SHP77 (cell line): ENCODE results near the gene PGA3.
"Not testable (repeated sequence)": the region's sequence is repeated elsewhere in the genome, so short reads cannot be mapped to it uniquely, and the experiment has no call there.

Experiments
- DNase-seq, 2 experiments: peaks; one replicate each; lab custom pipeline; 2025; lab: John Stamatoyannopoulos, UW

Gene PGA3

DNA sequence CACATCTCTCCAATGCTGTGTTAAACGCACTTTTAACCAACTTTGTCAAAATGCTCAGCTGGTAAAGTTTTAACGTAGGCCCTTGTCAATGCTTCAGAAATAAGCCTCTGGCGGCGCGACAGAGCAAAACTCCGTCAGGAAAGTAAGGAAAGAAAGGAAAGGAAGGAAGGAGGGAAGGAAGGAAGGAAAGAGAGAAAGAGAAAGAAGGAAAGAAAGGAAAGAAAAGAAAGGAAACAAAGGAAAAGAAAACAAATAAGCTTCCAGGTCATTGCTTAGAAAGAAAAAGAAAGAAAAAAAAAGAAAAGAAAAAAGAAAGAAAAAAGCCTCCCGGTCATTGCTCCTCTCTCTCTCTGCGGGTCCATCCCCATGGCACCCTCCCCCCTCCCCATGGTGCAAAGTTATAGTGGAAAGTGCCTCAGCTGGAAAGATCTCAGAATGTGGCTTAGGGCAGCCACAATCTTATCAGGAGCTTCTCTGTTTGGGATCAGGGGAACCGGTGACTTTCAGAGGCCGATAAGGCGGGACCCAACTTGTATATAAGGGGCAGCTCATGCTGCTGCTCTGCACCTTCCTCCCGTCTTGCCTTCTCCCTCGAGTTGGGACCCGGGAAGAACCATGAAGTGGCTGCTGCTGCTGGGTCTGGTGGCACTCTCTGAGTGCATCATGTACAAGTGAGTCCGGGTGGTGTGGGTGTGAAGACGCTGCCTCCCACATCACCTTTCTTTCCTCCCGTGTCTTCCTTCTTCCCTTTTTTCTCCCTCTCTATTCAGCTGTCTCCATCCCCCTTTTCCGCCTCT is at the start of gene PGA3:
Gene PGA3, plus strand, starts transcription at position 566 of the 797 bp plus-strand sequence. Its CDS starts 50 bp downstream, at position 616.
- DNase-seq = not testable (repeated sequence)

DNA sequence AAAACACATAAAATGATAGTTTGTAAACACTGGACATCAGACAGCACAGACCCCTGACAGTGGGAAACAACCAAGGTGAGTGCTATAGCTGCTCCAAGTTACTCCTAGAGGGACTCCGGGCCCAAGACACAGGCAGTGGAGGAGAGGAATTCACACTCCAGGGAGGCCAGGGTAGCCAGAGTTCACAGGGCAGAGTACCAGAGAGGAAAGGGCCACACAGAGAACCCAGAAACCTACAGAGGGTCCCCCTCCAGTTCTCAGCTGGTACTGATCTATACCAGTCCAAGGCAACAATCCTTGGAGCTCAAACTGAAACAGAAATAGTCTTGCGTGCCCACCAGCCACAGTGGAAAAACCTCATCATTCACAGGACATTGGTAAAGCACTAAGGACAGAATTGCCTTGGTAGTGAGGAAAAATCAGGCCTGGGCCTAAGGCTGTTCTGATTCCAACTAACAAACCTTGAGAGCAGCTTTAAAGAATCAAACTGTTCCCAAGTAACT is 49.7 kb upstream of the PGA3 start:
- no peak for DNase-seq

DNA sequence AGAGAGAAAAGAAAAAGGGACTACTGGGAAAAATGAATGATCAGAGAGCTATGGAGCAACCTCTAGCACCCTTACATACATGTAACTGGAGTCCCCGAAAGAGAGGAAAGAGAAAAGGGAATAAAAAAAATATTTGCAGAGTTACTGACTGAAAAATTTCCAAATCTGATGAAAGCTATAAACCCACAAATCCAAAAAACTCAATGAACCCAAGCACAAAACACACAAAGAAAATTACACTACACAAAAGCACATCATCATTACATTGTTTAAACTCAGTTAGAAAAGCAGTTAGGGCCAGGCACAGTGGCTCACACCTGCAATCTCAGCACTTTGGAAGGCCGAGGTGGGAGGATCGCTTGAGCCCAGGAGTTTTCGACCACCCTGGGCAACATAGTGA is 48.8 kb upstream of the PGA3 start:
- DNase-seq = no peak

DNA sequence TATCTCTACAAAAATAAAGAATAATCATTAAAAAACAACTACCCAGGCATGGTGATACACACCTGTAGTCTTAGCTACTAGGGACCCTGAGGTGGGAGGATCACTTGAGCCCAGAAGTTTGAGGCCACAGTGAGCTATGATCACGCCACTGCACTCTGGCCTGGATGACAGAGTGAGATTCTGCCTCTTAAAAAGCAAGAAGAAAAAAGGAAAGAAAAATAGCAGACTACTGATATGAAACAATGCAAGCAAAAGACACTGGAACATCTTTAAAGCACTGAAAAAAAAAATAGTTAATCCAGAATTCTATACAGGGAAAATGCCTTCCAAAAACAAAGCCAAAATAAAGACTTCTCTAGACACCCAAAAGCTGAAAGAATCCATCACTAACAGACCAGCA is 48.0 kb upstream of the PGA3 start:
- DNase-seq = no peak

DNA sequence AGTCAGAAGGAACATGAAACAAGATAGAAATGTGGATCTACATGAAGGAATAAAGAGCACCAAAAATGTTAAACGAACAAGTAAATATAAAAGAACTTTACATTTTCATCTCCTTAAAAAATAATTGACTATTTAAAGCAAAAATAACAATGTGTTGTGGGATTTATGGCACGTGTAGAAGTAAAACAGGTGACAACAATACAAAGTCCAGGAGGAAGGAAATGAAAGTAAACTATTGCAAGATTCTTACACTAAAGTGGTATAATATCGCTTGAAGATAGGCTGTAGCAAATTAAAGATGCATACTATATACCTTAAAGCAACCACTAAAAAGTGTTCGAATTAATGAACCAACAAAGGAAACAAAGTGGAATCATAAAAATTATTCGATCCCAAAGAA is 47.6 kb upstream of the PGA3 start:
- DNase-seq = no peak

DNA sequence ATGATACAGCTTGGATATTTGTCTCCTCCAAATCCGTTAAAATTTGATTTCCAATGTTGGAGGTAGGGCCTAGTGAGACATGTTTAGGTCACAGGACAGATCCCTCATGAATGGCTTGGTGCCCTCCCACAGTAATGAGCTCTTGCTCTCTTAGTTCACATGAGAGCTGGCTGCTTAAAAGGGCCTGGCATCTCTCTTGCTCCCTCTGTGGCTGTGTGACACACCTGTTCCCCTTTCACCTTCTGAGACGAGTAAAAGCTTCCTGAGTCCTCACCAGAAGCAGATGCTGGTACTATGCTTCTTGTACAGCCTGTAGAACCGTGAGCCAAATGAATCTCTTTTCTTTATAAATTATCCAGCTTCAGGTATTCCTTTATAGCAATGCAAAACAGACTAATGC is 45.6 kb upstream of the PGA3 start:
- no peak for DNase-seq

DNA sequence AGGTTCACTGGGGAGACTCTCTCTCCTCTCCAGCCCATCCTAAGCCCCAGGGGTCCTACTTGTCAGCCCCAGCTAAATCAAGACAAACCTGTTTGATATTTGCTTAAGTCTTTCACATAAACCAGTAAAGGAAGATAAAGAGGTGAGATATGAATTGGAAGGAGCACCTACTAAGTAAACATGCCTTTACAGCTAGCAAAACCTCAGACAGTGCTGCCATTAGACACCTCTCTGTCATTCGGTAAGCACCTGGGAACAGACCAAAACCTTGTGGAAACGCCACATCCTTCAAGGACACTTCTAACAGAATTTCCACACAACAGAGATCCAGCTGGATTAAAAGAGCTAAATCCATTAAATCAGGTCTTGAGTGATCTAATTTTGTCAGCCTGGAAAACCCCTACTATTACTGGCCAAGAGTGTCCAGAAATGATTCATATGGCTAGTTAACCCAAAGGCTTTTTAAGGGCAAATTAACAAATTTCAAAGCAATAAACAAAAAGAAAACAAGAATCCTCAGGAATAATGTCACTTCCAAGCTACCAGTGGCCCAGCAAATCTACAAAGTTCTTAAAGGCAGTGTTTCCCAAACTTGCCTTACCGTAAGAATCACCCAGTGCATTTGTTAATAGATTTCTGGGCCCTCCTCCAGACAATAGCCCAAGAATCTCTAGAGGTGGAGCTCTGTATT is 44.5 kb upstream of the PGA3 start:
- no peak for DNase-seq

DNA sequence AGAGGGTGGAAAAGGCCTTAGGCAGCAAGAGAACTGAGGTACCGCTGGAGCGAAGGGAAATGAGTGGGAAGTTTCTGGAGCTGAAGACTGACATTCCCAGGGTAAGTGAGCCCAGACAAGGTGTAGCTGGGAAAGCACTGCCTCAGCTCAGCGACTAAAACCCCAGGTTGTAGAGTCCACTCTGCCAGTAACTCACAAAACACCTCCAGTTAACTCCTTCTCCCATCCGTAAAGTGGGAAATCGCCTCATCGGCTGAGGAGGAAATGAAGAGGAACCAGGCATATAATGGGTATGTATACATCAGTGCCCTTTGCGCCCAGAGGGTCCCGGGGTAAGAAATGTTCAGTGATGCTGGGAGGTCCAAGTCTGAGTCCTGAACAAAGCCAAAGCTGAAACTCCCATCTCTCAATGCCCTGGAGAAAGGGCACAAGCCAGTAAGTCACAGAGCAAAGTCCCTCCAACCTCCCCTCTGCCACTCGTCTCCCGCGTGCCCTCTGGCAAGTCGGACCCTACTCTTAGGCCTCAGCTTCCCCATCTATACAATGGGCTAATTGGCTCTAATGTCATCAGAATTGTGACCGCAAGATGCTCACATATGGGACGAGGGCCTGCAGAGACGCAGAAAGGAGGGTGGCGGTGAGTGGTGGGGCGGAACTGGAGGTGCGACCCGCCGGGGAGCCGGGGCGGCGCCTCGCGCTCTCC is 42.7 kb upstream of the PGA3 start:
- DNase-seq = no peak

DNA sequence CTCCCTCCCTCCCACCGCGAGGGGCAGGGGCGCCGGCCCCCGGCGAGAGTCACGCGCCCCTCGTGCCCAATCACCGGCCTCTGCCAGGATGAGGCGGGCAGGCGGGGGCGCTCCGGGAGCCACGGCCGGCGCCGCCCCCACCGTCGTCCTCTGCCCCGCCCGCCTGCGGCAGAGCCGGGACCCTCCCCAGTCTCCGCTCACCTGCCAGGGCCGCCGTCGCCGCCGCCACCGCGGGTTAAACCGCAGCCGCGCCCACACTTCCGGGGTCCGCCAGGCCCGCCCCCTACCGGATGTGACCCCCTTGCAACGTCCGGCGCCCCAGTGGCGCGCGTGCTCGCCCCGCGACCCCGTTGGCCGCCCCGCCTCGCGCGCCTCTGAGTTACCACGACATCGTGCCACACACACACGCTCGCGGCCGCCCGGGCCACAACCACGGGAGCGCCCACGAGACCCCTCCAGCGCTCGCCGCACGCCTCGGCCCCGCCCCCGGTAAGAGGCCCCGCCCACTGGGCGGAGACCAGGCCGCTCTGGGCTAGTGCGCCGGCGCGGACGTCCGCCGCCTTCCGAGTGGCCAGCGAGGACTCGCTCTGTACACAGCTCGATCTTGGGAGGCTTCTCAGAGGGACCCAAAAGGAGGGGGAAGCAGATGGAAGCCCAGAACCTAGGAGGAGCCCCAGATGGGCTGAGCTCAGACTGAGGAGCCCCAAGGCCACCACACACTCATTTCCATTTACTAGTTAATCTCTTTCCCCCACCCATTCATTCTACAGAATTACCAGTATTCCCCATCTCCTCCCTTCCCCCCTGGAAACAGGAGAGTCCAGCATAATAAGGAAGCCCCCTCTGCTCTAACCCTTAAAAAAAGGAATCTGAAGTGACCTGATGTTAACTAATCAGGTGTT is 41.9 kb upstream of the PGA3 start, which contains the start of gene VPS37C:
Gene VPS37C, minus strand, starts transcription at position 237 of the 902 bp plus-strand sequence. CDS start 22,597 bp downstream, outside the sequence.
- peak; percentile 79 to 86 for DNase-seq

DNA sequence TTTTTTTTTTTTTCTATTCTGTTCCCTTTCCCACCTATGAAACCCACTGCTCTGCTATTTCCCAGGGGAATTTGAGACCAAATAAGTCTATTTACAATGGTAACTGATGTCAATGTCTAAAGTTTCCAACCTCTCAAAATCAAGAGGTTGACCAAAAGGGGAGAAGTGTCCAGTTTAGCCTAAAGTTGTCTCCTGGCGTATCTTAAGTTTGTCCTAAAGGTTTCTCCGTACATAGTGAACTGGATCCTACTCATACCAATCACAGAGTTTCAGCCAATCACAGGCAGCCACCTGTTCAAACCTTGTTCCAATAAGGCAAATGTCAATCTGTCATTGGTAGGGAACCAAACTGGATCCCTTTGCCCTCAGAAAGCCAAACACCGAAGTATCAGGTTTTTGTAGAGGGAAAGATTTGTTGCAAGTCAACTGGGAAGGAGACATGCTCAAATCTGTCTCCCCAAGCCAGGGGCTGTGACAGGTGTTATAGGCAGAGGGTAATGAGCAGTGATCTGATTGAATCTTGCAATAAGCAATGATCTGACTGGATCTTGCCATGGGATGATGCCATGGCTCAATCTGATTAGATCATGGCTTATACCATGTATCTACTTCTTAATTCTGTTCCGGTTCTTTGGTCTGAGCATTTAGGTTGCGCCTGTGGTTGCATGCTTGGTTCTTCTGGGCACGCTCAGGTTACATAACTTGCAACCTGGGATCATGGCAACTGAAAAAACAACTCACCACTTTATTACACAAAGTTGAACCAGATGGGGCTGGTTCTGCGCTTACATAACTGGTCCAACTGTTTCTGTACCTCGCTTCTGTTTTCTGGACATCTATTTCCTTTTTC is 41.0 kb upstream of the PGA3 start:
- peak; percentile 50 to 63 for DNase-seq

DNA sequence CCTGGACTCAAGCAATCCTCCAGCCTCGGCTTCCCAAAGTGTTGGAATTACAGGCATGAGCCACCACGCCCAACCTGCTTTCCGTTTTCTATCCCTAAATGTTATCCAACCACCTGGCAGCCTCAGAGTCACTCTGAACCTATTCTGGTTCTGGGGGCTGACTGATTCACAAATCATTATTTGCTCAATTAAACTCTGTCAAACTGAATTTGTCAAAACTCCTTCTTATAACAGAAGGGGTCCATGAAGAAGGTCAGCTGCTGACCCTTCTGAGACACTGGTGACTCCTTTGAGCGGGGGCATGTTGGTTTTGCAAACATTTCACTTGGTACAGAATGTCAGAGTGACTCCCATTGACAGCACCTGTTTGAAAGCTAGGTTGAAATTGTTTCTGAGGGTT is 40.3 kb upstream of the PGA3 start:
- DNase-seq = no peak

DNA sequence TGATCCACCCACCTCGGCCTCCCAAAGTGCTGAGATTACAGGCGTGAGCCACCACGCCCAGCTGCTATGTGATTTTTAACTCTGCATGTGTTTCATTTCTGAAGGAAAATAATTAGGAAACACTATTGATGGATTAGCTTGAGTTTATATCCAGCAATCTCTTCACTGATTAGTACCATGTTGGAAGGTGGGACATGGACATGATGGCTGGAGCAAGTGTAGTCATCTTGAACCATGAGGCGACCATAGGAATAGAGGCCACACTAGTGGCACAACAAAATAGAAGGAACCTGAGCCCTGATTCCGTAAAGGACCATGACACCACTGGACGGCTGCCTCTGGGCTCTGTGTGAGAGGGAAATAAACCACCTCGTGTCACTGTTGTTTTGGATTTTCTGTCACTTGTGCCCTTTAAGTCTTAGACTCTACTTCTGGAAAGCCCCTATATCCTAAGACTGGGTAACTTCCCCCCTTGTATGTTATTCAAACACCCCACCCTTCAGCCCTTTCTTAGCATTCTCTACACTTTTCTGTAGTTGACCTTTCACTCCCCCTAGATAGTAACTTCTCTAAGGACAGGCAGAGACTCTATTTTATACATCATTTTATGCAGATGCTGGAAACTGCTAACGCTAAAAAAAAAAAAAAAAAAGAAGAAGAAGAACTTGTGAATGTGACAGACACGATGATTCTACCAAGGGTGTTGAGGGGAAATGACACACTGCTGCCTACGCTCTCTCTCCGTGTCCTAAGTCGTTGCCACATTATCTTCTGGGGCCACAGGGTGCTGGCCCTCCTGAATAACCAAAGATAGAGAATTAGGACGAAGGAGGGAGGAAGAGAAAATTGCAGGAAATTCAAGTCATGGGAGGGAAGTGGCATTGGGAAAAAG is 39.4 kb upstream of the PGA3 start:
- no peak for DNase-seq

DNA sequence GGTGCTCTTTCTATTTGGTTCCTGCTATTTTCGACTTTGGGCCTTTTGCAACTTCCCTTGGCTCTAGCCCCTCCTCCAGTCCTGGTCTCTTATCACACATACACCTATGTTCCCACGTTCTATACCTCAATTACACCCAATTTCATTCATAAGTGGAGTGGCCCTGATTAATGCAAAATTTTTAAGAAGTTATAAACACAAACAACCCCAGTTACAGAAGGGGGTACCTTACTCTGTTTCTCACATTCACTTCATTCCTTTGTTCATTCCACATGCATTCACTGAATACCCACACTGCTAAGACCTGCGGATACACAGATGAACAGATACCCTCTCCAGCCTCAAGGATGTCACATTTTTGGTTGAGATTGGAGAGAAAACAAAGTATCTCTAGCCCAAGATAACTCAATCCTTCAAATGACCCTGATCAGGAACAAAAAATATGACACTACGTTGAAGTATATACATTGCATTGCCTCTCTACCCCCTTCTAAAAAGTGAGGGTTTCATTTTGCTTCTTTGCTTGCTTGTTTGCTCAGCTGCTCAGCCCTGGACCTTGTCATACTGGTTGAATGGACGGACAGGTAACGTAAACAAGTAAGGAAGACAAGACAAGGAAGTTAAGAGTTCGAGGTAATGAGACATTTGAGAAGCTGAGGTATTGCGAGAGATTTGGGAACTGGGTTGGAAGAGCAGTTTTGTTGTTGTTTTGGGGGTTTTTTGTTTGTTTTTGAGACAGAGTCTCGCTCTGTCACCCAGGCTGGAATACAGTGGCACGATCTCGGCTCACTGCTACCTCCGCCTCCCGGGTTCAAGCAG is 38.5 kb upstream of the PGA3 start:
- DNase-seq = peak; percentile 70 to 72

DNA sequence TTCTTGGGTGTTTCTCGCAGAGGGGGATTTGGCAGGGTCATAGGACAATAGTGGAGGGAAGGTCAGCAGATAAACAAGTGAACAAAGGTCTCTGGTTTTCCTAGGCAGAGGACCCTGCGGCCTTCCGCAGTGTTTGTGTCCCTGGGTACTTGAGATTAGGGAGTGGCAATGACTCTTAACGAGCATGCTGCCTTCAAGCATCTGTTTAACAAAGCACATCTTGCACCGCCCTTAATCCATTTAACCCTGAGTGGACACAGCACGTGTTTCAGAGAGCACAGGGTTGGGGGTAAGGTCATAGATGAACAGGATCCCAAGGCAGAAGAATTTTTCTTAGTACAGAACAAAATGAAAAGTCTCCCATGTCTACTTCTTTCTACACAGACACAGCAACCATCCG is 37.5 kb upstream of the PGA3 start:
- not testable (repeated sequence) for DNase-seq

DNA sequence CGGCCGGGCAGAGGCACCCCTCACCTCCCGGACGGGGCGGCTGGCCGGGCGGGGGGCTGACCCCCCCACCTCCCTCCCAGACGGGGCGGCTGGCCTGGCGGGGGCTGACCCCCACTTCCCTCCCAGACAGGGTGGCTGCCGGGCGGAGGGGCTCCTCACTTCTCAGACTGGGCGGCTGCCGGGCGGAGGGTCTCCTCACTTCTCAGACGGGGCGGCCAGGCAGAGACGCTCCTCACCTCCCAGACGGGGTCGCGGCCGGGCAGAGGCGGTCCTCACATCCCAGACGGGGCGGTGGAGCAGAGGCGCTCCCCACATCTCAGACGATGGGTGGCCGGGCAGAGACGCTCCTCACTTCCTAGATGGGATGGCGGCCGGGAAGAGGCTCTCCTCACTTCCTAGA is 37.0 kb upstream of the PGA3 start:
- not testable (repeated sequence) for DNase-seq

DNA sequence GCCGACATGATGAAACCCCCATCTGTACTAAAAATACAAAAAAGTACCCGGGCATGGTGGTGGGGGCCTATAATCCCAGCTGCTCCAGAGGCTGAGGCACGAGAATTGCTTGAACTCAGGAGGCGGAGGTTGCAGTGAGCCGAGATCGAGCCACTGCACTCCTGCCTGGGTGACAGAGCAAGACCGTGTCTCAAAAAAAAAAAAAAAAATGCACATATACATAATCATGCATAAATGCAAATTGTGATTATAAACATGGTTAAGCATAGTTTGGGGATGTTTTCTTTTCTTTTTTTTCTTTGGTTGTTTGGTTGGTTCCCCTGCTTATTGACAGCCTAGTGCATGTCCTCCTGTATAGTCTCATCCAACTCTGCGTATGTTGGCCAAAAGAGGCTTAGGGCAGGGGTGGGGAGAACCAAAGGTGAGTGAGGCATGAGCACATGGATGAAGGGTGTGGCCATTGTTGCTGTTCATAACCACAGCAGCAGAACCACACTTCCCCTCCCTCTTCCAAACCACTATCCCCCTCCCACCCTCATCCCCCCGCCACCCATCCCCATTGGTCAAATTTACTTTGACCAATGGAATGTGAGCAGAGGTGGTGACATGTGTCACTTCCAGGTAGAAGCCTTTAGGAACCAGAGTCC is 35.1 kb upstream of the PGA3 start:
- DNase-seq = no peak

DNA sequence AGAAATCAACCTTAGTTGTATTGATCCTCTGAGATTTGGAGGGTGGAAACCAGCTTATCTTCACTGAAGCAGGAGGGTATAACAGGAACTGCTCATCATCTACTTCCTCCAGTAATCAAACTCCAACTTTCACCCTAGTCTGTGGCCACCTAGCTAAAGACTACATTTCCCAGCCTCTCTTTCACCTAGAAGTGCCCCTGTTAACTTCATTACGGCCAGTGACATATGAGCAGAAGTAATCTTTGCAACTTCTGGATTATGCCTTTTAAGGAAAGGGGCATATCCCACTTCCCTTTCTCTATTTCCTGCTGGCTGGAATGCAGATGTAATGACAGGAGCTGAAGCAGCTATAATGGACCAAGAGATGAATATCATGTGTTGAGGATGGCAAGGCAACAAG is 34.5 kb upstream of the PGA3 start:
- no peak for DNase-seq

DNA sequence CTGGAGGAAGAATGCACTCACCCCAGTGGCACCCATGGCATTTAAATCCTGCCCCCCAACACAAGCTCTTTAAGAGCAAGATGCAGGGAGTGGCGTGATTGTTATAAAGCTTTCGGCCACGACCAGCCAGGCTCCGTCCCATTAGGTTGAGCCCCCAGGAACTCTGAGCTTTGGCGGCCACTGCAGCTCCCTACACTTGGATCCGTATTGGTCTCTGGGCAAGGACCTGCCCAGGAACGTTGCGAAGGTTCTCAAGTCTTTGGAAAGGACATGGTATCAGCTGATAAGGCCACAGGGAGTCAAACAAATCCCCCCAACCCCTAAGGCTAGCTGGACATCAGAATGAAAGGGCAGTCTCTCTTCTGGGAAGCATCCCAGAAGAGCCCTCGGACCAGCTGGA is 32.7 kb upstream of the PGA3 start:
- no peak for DNase-seq
